Omental fat pad (tissue), 4 donors: ENCODE measurements around the gene RANGAP1. TPM values are rescaled to one million over a fixed set of nuclear protein-coding genes. Genes with fewer than 3 reads are reported as not detected.
A peak's percentile ranks its signal among the peaks of the same experiment; 100 is the strongest.

Experiments used
- ATAC-seq: fragments of 150-250 bp; one replicate; pipeline ENCODE4 v1.9.1; 2016; ENCODE audit warnings: mild to moderate bottlenecking, moderate library complexity; ENCODE audit not compliant: low FRiP score
- DNase-seq: peaks from one replicate; pipeline ENCODE4 v3.0.0-alpha.2; 2019; ENCODE audit warnings: low spot score
- small RNA-seq: library from RNA; depleted of rRNA; stranded (forward); fragments of <200 nt; gene quantifications from one replicate; pipeline ENCODE3, GENCODE V24; 2016
- total RNA-seq, 4 donors: library from RNA; depleted of rRNA; stranded (reverse); fragments of >200 nt; gene quantifications; one replicate each; pipeline ENCODE4 v1.1.0, GENCODE V29; 2016
- TF ChIP-seq, protein P1 (sequence below), 3 donors: fragments of 450-650 bp; IDR thresholded peaks; one replicate each; pipeline ENCODE4 v1.5.1; 2016 to 2017; ENCODE audit warnings: antibody characterized with exemption in 3 of 3, mild to moderate bottlenecking in 3 of 3, moderate library complexity in 2 of 3

Gene RANGAP1
- total RNA-seq, 4 donors from 2014 or later, result 30.9 to 49.8 (median 34.1) TPM

DNA sequence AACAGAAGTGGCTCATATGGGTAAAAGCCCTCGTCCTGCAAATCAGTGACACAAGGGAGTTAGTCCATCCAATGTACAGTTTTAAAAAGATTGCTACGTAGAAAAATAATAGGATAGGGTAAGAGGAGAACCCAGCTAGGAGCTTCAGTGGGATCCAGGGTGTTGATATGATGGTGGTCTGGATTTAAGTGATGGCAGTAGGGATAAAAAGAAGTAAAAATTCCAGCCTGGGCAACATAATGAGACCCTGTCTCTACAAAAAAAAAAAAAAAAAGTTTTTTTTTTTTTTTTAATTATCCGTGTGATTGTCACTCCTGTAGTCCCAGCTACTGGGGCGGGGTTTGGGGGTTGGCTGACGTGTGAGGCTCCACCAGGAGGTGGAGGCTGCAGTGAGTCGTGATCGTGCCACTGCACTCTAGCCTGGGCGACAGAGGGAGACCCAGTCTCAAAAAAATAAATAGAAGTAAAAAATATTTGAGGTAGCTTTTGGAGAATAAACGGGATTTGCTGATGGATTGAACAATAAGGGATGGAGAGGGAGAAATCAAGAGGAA is 87.9 kb downstream of the RANGAP1 start:
- TF ChIP-seq, protein P1, sequence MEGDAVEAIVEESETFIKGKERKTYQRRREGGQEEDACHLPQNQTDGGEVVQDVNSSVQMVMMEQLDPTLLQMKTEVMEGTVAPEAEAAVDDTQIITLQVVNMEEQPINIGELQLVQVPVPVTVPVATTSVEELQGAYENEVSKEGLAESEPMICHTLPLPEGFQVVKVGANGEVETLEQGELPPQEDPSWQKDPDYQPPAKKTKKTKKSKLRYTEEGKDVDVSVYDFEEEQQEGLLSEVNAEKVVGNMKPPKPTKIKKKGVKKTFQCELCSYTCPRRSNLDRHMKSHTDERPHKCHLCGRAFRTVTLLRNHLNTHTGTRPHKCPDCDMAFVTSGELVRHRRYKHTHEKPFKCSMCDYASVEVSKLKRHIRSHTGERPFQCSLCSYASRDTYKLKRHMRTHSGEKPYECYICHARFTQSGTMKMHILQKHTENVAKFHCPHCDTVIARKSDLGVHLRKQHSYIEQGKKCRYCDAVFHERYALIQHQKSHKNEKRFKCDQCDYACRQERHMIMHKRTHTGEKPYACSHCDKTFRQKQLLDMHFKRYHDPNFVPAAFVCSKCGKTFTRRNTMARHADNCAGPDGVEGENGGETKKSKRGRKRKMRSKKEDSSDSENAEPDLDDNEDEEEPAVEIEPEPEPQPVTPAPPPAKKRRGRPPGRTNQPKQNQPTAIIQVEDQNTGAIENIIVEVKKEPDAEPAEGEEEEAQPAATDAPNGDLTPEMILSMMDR (IDR thresholded peaks at IDR 0.05), result no peak
- ATAC-seq (no peak), DNase-seq (no peak)

DNA sequence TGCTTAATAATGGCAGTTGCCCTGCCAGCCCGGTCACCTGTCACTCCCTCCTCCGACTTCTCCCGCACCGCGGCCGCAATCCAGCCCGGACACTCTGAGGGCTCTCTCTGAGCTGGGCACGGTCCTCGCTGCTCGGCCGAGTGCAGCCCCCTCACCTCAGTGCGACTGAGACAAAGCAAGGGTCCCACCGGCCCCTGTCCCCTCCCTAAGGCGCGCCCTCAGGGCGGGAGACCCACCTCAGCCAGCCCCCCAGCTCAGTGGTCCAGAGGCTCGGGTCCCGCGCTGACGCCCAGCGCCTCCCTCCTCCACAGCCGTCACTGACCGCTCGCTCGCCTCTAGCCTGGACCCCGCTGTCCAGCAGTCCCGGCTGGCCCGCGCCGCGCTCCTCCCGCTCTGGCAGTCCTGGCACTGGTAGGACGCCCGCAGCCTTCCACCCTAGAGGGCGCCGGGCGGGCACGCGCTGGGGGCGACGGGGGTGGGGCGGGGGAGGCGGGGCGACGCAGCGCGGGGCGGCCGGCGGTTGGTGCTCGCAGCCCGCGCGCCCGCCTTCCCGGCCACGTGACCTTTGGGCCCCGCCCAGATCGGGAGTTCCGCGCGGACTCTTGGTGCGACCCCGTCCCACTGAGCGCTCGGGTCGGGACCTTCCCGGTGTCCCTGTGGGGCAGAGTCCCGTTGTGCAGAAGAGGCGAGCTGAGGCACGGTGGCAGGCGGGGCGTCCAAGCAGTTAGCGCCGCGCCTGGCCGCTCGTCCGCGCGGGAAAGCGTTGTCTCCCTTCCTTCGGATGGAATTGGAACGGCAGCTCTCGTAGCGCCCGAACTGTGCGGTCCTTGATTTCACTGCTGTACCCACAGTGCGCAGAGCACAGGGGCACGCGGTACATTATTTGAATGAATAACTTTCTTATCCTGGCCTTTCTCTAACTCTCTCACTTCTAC is 88.7 kb downstream of the RANGAP1 start:
- DNase-seq, result peak; percentile 57
- TF ChIP-seq, protein P1 (IDR thresholded peaks at IDR 0.05), result no peak
- peak; percentile 94 for ATAC-seq

Small RNAs within 50 kb of the gene (small RNA-seq; reads per million reads assigned to genes)
- not detected for gene MIR6889

Other genes starting within 250 kb of the RANGAP1 start
- 10 to 100 TPM; 49.6 to 68.3 (median 58.7) TPM for gene EP300, start 193.6 kb downstream of the RANGAP1 start, total RNA-seq
- gene L3MBTL2, start 80.9 kb downstream of the RANGAP1 start, total RNA-seq, result 10 to 100 TPM in 3 of 4 donors, 1 to 10 TPM in 1; 8.9 to 19.1 (median 16.0) TPM
- gene CHADL, start 45.3 kb downstream of the RANGAP1 start, total RNA-seq, result 1 to 10 TPM in 3 of 4 donors, under 1 TPM in 1; 0.56 to 2.5 (median 1.4) TPM
- gene ZC3H7B, start 15.3 kb upstream of the RANGAP1 start, total RNA-seq, result 10 to 100 TPM; 32.9 to 39.4 (median 35.9) TPM
- gene TEF, start 95.8 kb upstream of the RANGAP1 start, total RNA-seq, result 10 to 100 TPM; 11.6 to 25.5 (median 18.1) TPM
- gene TOB2, start 160.6 kb upstream of the RANGAP1 start, total RNA-seq, result 100 to 1,000 TPM in 1 of 4 donors, 10 to 100 TPM in 3; 59.4 to 111 (median 64.1) TPM
- gene PHF5A, start 182.5 kb upstream of the RANGAP1 start, total RNA-seq, result 10 to 100 TPM; 35.2 to 46.8 (median 42.3) TPM
- gene ACO2, start 182.9 kb upstream of the RANGAP1 start, total RNA-seq, result 100 to 1,000 TPM; 118 to 151 (median 131) TPM